Ascending aorta (tissue), 2 donors: ENCODE results near the gene KCNIP4. TPM values are rescaled to one million over a fixed set of nuclear protein-coding genes. Genes with fewer than 3 reads are reported as not detected.

Experiments used
- DNase-seq, 2 donors: peaks; one replicate each; pipeline ENCODE4 v3.0.0-alpha.2; 2019; ENCODE audit warnings: low spot score in 2 of 2
- H3K27ac ChIP-seq, 2 donors: fragments of 200-600 bp; sonication (generic); one replicate each; pipeline ENCODE4 v1.5.1; 2016 to 2017; ENCODE audit warnings: mild to moderate bottlenecking in 1 of 2
- H3K27me3 ChIP-seq: fragments of 200-600 bp; sonication (generic); one replicate; pipeline ENCODE4 v1.5.1; 2017
- H3K36me3 ChIP-seq, 2 donors: fragments of 200-600 bp; sonication (generic); one replicate each; pipeline ENCODE4 v1.5.1; 2016
- H3K4me1 ChIP-seq, 2 donors: fragments of 200-600 bp; sonication (generic); one replicate each; pipeline ENCODE4 v1.5.1; 2016 to 2017; ENCODE audit warnings: mild to moderate bottlenecking in 1 of 2
- H3K4me3 ChIP-seq, 2 donors: fragments of 200-600 bp; sonication (generic); one replicate each; pipeline ENCODE4 v1.5.1; 2016 to 2017; ENCODE audit warnings: mild to moderate bottlenecking in 1 of 2
- H3K9me3 ChIP-seq, 2 donors: fragments of 200-600 bp; sonication (generic); one replicate each; pipeline ENCODE4 v1.5.1; 2016
- CTCF ChIP-seq, 3 experiments: fragments of 200-600 bp in 2 of 3; fragments of 450-650 bp in 1 of 3; sonication (generic) in 2 of 3; IDR thresholded peaks; one replicate each; pipeline ENCODE4 v1.5.1; 2016 to 2019; ENCODE audit warnings: antibody characterized with exemption in 3 of 3, mild to moderate bottlenecking in 1 of 3, moderate library complexity in 1 of 3
- intact Hi-C: fragments of 100-400 bp; cut with DNase I; formaldehyde crosslinking; loops from one replicate; pipeline ENCODE4 v1.15.1; 2023
- total RNA-seq: library from RNA; depleted of rRNA; stranded (reverse); fragments of >200 nt; gene quantifications from one replicate; pipeline ENCODE4 v1.1.0, GENCODE V29; 2016

The KCNIP4 gene
- total RNA-seq, 1 donor from 2014 or later: not detected

DNA sequence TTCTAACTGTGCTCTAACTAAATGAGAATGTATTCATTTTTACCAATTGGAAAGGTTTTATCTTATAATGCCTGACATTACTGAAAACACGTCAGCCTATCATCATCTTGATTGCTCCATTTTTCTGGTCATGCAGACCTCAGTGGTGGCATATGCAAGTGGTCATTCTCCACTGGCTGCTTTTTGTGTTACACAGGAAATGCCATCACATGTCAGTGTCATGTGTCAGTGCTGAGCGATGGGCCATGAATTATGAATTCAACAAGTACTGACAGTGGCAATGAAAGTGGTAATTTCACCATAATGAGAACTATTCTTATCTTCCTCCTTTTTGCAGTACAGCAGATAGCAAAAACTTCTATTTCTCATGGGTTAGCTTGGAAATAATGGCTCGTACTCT is 1057.8 kb downstream of the KCNIP4 start:
- H3K9me3 ChIP-seq: no peaks in the 10 kb centered on the region
- no peak for TF ChIP-seq CTCF (IDR thresholded peaks at IDR 0.05)
- no peak for DNase-seq
- H3K27me3 ChIP-seq: no peaks in the 10 kb centered on the region
- no peak overlapping the region for H3K4me3 ChIP-seq
- H3K36me3 ChIP-seq: no peaks in the 10 kb centered on the region
- no peak overlapping the region for H3K27ac ChIP-seq
- intact Hi-C loops: no loop called here
- no peaks in the 10 kb centered on the region for H3K4me1 ChIP-seq

GRCh38 chr4:20889901-20890300 is 1058.7 kb downstream of the KCNIP4 start:
- intact Hi-C loops: no loop called here
- DNase-seq: no peak
- TF ChIP-seq CTCF (IDR thresholded peaks at IDR 0.05): no peak
- Histone ChIP-seq H3K36me3 (no peaks in the 10 kb centered on the region), H3K4me3 (no peak overlapping the region), H3K27ac (no peak overlapping the region), H3K4me1 (no peaks in the 10 kb centered on the region), H3K27me3 (no peaks in the 10 kb centered on the region), H3K9me3 (no peaks in the 10 kb centered on the region)

DNA sequence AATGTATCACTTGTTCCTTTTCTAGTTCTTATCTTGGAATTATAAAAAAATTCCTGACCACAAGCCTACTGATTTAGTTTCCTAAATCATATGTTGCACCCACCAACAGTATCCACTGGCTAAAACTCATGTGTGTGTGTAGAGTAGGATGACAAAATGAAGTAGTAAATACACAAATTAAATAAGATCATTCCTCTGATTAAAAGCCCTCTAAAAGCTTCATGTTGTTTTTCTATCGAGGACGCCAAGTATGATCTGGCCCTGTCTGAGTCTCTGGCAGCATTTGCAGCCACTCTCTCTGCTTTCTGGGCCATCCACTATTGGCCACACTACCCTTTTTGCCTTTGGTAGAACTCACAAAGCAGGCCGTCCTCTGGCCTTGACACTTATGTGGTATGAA is 1064.9 kb downstream of the KCNIP4 start:
- no peaks in the 10 kb centered on the region for H3K4me1 ChIP-seq
- H3K4me3 ChIP-seq: no peak overlapping the region
- DNase-seq: no peak
- intact Hi-C loops: no loop called here
- no peak for TF ChIP-seq CTCF (IDR thresholded peaks at IDR 0.05)
- no peaks in the 10 kb centered on the region for H3K27me3 ChIP-seq
- no peak overlapping the region for H3K27ac ChIP-seq
- no peaks in the 10 kb centered on the region for H3K9me3 ChIP-seq
- no peaks in the 10 kb centered on the region for H3K36me3 ChIP-seq

DNA sequence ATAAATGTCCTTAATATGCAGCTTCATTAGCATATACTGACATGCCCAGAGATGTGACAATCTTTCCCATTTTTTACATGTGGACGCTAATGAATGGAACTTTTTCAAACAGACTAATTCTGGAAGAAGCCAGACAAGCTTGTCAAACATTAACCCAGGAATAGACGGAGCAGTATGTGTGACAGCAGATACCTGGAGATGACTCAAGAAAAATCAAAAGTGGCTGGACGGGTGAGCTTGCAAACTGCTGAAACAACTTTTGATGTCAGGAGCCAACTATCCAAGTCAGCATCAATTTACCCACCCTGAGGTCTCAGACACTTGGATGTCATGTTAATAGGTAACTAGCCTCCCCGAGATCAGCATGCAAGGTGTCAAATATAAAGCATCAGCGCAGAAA is 1065.3 kb downstream of the KCNIP4 start:
- intact Hi-C loops: no loop called here
- DNase-seq: no peak
- H3K4me1 ChIP-seq: no peaks in the 10 kb centered on the region
- H3K27me3 ChIP-seq: no peaks in the 10 kb centered on the region
- H3K36me3 ChIP-seq: no peaks in the 10 kb centered on the region
- no peak for TF ChIP-seq CTCF (IDR thresholded peaks at IDR 0.05)
- H3K4me3 ChIP-seq: no peak overlapping the region
- no peaks in the 10 kb centered on the region for H3K9me3 ChIP-seq
- no peak overlapping the region for H3K27ac ChIP-seq

DNA sequence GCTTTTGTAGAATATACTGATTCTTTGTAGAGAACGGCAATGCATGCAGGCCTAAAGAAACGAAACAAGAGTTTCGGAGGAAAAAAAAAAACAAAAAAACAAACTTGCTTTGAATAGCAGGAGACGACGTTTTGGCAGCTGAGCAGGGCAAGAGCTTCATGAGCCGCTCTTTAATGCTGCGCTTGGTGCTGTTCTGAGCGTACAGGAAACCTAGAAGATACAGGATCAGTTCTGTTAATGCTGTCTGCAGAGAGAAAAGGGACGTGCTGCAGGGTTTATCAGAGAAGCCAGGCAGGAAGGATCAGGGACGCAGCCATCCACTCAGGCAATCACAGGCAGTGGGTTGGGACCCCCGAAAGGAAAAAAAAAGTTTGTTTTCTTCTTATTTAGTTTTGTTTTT is 1066.1 kb downstream of the KCNIP4 start:
- Histone ChIP-seq H3K27me3 (no peaks in the 10 kb centered on the region), H3K4me1 (no peaks in the 10 kb centered on the region), H3K27ac (no peak overlapping the region), H3K36me3 (no peaks in the 10 kb centered on the region), H3K9me3 (no peaks in the 10 kb centered on the region), H3K4me3 (no peak overlapping the region)
- no peak for DNase-seq
- intact Hi-C loops: no loop called here
- no peak for TF ChIP-seq CTCF (IDR thresholded peaks at IDR 0.05)

DNA sequence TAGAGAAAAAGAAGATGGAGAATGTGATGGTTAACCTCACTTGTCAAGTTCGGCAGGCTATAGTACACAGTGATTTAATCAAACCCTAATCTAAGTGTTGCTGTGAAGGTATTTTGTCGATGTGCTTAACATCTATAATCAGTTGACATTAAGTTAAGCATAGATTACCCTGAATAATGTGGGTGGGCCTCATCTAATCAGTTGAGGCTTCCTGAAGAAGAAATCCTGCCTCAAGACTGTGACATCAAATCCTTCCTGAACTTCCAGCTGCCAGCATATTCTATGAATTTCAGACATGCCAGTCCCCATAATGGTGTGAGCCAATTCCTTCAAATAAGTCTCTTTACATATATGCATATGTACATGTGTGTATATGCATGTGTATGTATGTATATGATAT is 1066.9 kb downstream of the KCNIP4 start:
- TF ChIP-seq CTCF (IDR thresholded peaks at IDR 0.05): no peak
- no peaks in the 10 kb centered on the region for H3K4me1 ChIP-seq
- intact Hi-C loops: no loop called here
- H3K36me3 ChIP-seq: no peaks in the 10 kb centered on the region
- no peaks in the 10 kb centered on the region for H3K27me3 ChIP-seq
- H3K9me3 ChIP-seq: no peaks in the 10 kb centered on the region
- no peak for DNase-seq
- no peak overlapping the region for H3K4me3 ChIP-seq
- no peak overlapping the region for H3K27ac ChIP-seq
